CD4-positive, alpha-beta T cell (primary cell): ENCODE data around the gene CYP20A1. TPM values are rescaled to one million over a fixed set of nuclear protein-coding genes. Genes with fewer than 3 reads are reported as not detected.
"Not testable (repeated sequence)": the region's sequence is repeated elsewhere in the genome, so short reads cannot be mapped to it uniquely, and the experiment has no call there.

ENCODE experiments used
- ATAC-seq: fragments of 200-7000 bp; cut with Tn5 transposase; one replicate; pipeline ENCODE4 v1.10.0; 2022; ENCODE audit warnings: mild to moderate bottlenecking; ENCODE audit not compliant: poor library complexity
- CTCF ChIA-PET: fragments of 350-600 bp; sonication (Branson Sonifier 250); formaldehyde crosslinking; loops from one replicate; lab custom pipeline; 2021; ENCODE audit warnings: antibody characterized with exemption, inconsistent platforms; lab: Charles Lee
- POLR2A ChIA-PET: fragments of 350-600 bp; sonication (Branson Sonifier 250); formaldehyde crosslinking; loops from one replicate; lab custom pipeline; 2021; ENCODE audit warnings: antibody characterized with exemption, inconsistent platforms; lab: Charles Lee
- DNase-seq, 14 experiments: peaks; one replicate each; pipeline ENCODE4 v3.0.0-alpha.2; 2013 to 2020; ENCODE audit warnings: mixed read lengths in 2 of 14
- H3K27ac ChIP-seq, 2 donors: one replicate each; pipeline versions ENCODE4 v1.5.1 to v1.7.0; 2013; ENCODE audit warnings: low read length in 2 of 2, low read depth in 1 of 2, mild to moderate bottlenecking in 1 of 2
- H3K27me3 ChIP-seq, 2 experiments: 1 replicate in 1 of 2; 2 replicates in 1 of 2; pipeline versions ENCODE4 v1.6.1 to v1.7.0; 2013; ENCODE audit warnings: low read length in 2 of 2, control low read depth in 1 of 2, mild to moderate bottlenecking in 1 of 2, moderate library complexity in 1 of 2; ENCODE audit not compliant: insufficient read depth in 2 of 2, control insufficient read depth in 1 of 2
- H3K36me3 ChIP-seq: one replicate; pipeline ENCODE4 v1.6.1; 2013; ENCODE audit warnings: low read length, control low read depth; ENCODE audit not compliant: insufficient read depth
- H3K4me1 ChIP-seq: one replicate; pipeline ENCODE4 v1.6.1; 2013; ENCODE audit warnings: low read length, control low read depth; ENCODE audit not compliant: insufficient read depth
- H3K4me3 ChIP-seq: one replicate; pipeline ENCODE4 v1.5.1; 2013; ENCODE audit warnings: mild to moderate bottlenecking, low read length, moderate library complexity
- H3K9me3 ChIP-seq, 2 experiments: 1 replicate in 1 of 2; 2 replicates in 1 of 2; pipeline versions ENCODE4 v1.6.1 to v1.7.0; 2013; ENCODE audit warnings: low read length in 2 of 2, mild to moderate bottlenecking in 2 of 2, control low read depth in 1 of 2, moderate library complexity in 1 of 2; ENCODE audit not compliant: control insufficient read depth in 1 of 2, insufficient read depth in 1 of 2
- H3K27ac Mint-ChIP-seq: one replicate; pipeline ENCODE4 v1.8.0; 2020; ENCODE audit warnings: mixed read lengths
- H3K27me3 Mint-ChIP-seq: one replicate; pipeline ENCODE4 v1.8.0; 2021; ENCODE audit warnings: mixed read lengths
- H3K36me3 Mint-ChIP-seq: one replicate; pipeline ENCODE4 v1.8.0; 2021; ENCODE audit warnings: low read depth, mixed read lengths
- H3K4me1 Mint-ChIP-seq: one replicate; pipeline ENCODE4 v1.8.0; 2021; ENCODE audit warnings: low read depth, mixed read lengths
- H3K4me3 Mint-ChIP-seq: one replicate; pipeline ENCODE4 v1.8.0; 2020; ENCODE audit warnings: mild to moderate bottlenecking, mixed read lengths
- H3K9me3 Mint-ChIP-seq: one replicate; pipeline ENCODE4 v1.8.0; 2020; ENCODE audit warnings: mixed read lengths
- intact Hi-C, 2 experiments: fragments of 100-400 bp; cut with DNase I in 1 of 2; cut with micrococcal nuclease in 1 of 2; formaldehyde crosslinking; loops; one replicate each; pipeline versions ENCODE4 v1.15.1 to v1.9.0; 2023 to 2025; cut with DNase I, micrococcal nuclease
- total RNA-seq, 174 experiments: library from RNA in 2 of 174; stranded (reverse) in 2 of 174; gene quantifications; one replicate each; pipeline ENCODE4 v1.2.3 and lab custom pipeline; 2021 to 2026
- TF ChIP-seq, protein P1 (sequence below): fragments of 200-600 bp; IDR thresholded peaks from one replicate; pipeline ENCODE4 v1.8.0; 2022; ENCODE audit warnings: antibody characterized with exemption, mild to moderate bottlenecking

Gene CYP20A1
- total RNA-seq, 2 experiments from 2014 or later: 21.9 to 22.6 TPM

DNA sequence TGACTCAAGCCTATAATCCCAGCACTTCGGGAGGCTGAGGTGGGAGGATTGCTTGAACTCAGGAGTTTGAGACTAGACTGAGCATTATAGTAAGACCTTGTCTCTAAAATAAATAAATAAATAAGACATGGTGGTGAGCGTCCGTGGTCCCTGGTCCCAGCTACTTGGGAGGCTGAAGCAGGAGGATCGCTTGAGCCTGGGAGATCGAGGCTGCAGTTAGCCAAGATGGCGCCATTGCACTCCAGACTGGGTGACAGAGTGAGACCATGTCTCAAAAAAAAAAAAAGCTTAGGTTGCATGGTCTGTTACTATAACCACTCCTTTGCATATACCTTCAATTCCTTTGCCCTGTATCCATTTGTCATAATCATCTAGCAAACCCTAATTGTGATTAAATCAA is 3.7 kb downstream of the CYP20A1 start:
- intact Hi-C loops: loop anchor here in 1 of 2 experiments (10.0 kb wide), 1 partner anchor 978 kb away; the partner anchor contains the start of gene NOP58
- ATAC-seq: no peak
- no peak for DNase-seq
- H3K4me3 Mint-ChIP-seq: peak overlapping the region; percentile 62
- H3K36me3 ChIP-seq: peaks cover 37% of the 10 kb centered on the region
- TF ChIP-seq, protein P1, sequence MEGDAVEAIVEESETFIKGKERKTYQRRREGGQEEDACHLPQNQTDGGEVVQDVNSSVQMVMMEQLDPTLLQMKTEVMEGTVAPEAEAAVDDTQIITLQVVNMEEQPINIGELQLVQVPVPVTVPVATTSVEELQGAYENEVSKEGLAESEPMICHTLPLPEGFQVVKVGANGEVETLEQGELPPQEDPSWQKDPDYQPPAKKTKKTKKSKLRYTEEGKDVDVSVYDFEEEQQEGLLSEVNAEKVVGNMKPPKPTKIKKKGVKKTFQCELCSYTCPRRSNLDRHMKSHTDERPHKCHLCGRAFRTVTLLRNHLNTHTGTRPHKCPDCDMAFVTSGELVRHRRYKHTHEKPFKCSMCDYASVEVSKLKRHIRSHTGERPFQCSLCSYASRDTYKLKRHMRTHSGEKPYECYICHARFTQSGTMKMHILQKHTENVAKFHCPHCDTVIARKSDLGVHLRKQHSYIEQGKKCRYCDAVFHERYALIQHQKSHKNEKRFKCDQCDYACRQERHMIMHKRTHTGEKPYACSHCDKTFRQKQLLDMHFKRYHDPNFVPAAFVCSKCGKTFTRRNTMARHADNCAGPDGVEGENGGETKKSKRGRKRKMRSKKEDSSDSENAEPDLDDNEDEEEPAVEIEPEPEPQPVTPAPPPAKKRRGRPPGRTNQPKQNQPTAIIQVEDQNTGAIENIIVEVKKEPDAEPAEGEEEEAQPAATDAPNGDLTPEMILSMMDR: no peak
- peaks cover 28% of the 10 kb centered on the region for H3K4me1 ChIP-seq
- H3K4me3 ChIP-seq: no peak overlapping the region
- H3K27me3 Mint-ChIP-seq: no peaks in the 10 kb centered on the region
- no peaks in the 10 kb centered on the region for H3K9me3 ChIP-seq
- peaks cover 55% of the 10 kb centered on the region for H3K4me1 Mint-ChIP-seq
- ChIA-PET POLR2A (interaction anchor here (0.6 kb wide), 1 partner anchor 1810 kb away, joined by 3 read pairs; no protein-coding TSS in a partner anchor), CTCF (no interaction called here)
- H3K27ac Mint-ChIP-seq: peak overlapping the region; percentile 65
- no peaks in the 10 kb centered on the region for H3K27me3 ChIP-seq
- H3K36me3 Mint-ChIP-seq: peaks cover 74% of the 10 kb centered on the region
- no peak overlapping the region for H3K27ac ChIP-seq
- no peaks in the 10 kb centered on the region for H3K9me3 Mint-ChIP-seq

DNA sequence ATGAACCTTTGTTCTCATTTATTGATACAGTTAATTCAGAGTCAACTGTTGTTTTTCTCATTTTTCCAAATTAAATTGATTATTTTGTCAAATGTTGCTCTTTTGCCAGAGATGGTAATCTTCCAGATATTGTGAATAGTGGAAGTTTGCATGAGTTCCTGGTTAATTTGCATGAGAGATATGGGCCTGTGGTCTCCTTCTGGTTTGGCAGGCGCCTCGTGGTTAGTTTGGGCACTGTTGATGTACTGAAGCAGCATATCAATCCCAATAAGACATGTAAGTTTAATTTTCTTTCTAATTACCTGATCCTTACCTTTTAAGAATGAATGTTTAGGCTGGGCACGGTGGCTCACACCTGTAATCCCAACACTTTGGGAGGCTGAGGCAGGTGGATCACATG is 7.8 kb downstream of the CYP20A1 start:
- H3K27me3 Mint-ChIP-seq: no peaks in the 10 kb centered on the region
- no peak overlapping the region for H3K27ac Mint-ChIP-seq
- POLR2A ChIA-PET: no interaction called here
- H3K9me3 Mint-ChIP-seq: no peaks in the 10 kb centered on the region
- ATAC-seq (no peak), DNase-seq (no peak)
- intact Hi-C loops: loop anchor here in 1 of 2 experiments (10.0 kb wide), 1 partner anchor 982 kb away; the partner anchor contains the start of gene NOP58
- no peak overlapping the region for H3K4me3 Mint-ChIP-seq
- peaks cover 4% of the 10 kb centered on the region for H3K4me1 ChIP-seq
- H3K36me3 Mint-ChIP-seq: peaks cover 75% of the 10 kb centered on the region
- CTCF ChIA-PET: no interaction called here
- H3K4me1 Mint-ChIP-seq: peaks cover 28% of the 10 kb centered on the region
- no peak overlapping the region for H3K27ac ChIP-seq
- no peaks in the 10 kb centered on the region for H3K27me3 ChIP-seq
- peaks cover 73% of the 10 kb centered on the region for H3K36me3 ChIP-seq
- TF ChIP-seq, protein P1: no peak
- H3K4me3 ChIP-seq: no peak overlapping the region
- no peaks in the 10 kb centered on the region for H3K9me3 ChIP-seq

GRCh38 chr2:203252818-203253217 is 14.0 kb downstream of the CYP20A1 start:
- Histone ChIP-seq H3K27ac (no peak overlapping the region), H3K4me3 (no peak overlapping the region), H3K9me3 (peaks cover 0 to 8% of the 10 kb centered on the region in 2 experiments), H3K4me1 (no peaks in the 10 kb centered on the region), H3K27me3 (no peaks in the 10 kb centered on the region), H3K36me3 (peaks cover 83% of the 10 kb centered on the region)
- POLR2A ChIA-PET: interaction anchor here (0.9 kb wide), 1 partner anchor 239 kb away, joined by 3 read pairs; no protein-coding TSS in a partner anchor
- Mint-ChIP-seq H3K27ac (no peak overlapping the region), H3K4me3 (no peak overlapping the region), H3K27me3 (no peaks in the 10 kb centered on the region), H3K36me3 (peaks cover 91% of the 10 kb centered on the region), H3K9me3 (no peaks in the 10 kb centered on the region), H3K4me1 (peaks cover 4% of the 10 kb centered on the region)
- ATAC-seq: no peak
- intact Hi-C loops: no loop called here
- TF ChIP-seq, protein P1: no peak
- DNase-seq: peak in 1 of 14 experiments; percentile 10
- CTCF ChIA-PET: no interaction called here

DNA sequence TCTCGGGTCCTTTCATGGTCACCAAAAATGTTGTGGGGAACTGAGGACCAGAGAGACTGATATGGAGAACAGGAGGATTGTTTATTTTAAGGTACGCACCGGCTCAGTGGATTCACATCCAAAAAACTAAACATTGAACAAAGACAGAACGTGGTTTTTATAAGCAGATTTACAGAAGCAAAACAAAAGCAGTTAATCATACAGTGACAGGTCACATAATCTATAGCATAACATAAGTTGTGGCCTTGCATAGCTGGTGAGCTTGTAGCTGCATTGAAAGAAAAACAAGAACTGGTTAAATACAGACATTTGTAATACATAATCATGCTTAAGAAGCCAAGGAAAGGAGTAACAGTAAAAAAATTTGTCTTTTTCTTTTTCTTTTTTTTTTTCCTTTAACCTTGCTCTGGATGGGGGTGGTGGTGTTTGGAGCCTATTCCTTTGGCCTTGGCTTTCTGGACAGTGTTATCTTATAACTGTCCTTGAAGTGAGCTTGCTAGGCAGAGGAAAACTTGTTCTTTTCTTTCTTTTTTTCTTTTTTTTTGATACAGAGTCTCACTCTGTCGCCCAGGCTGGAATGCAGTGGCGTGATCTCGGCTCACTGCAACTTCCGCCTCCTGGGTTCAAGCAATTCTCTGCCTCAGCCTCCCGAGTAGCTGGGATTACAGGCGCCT is 14.7 kb downstream of the CYP20A1 start:
- H3K27me3 ChIP-seq, H3K4me3 Mint-ChIP-seq, H3K9me3 ChIP-seq, H3K27ac Mint-ChIP-seq, intact Hi-C loops, H3K4me1 Mint-ChIP-seq, ATAC-seq, H3K4me3 ChIP-seq, DNase-seq, H3K27ac ChIP-seq, CTCF ChIA-PET, H3K9me3 Mint-ChIP-seq, H3K27me3 Mint-ChIP-seq, POLR2A ChIA-PET, H3K4me1 ChIP-seq: not testable (repeated sequence)
- peaks cover 83% of the 10 kb centered on the region for H3K36me3 ChIP-seq
- peaks cover 94% of the 10 kb centered on the region for H3K36me3 Mint-ChIP-seq
